SK-N-MC (cell line): ENCODE results near the gene DUSP14.

Experiments used
- EZH2 ChIP-seq: fragments of 200-600 bp; sonication (generic); IDR thresholded peaks from one replicate; pipeline ENCODE4 v1.6.1; 2017; ENCODE audit warnings: antibody characterized with exemption
- FOXP2 ChIP-seq: optimal IDR thresholded peaks from 2 replicates; pipeline ENCODE3; 2011; ENCODE audit warnings: mild to moderate bottlenecking, moderate library complexity; ENCODE audit not compliant: insufficient read depth; ENCODE audit errors: extremely low read length, control extremely low read depth
- POLR2AphosphoS5 ChIP-seq: IDR thresholded peaks from 2 replicates; pipeline ENCODE4 v1.6.1; 2012; ENCODE audit warnings: mild to moderate bottlenecking, low read depth, low read length, borderline replicate concordance

DNA sequence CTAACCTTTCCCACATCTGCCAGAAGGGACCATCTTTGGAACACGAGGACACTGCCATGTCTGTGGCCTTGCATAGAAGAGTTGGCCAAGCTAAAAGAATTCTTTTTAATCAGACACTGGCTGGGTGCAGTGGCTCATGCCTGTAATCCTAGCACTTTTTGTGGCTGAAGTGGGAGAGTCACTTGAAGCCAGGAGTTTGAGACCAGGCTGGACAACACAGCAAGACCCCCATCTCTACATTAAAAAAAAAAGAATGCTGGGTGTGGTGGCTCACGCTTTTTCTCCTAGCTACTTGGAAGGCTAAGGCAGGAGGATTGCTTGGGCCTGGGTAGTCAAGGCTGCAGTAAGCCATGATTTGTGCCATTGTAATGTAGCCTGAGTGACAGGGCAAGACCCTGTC, 9.3 kb upstream of the DUSP14 start:
- TF ChIP-seq POLR2AphosphoS5 (no peak), EZH2 (no peak), FOXP2 (no peak)
